Tibial artery (tissue), 4 donors: Measurements from ENCODE around the gene DHRS3.

Experiments
- DNase-seq, 2 donors: peaks; one replicate each; pipeline ENCODE4 v3.0.0-alpha.2; 2019
- H3K27ac ChIP-seq, 2 donors: fragments of 200-600 bp; sonication (generic) in 1 of 2; 1 replicate in 1 of 2; 2 replicates in 1 of 2; pipeline ENCODE4 v1.5.1; 2018 to 2019; ENCODE audit warnings: mild to moderate bottlenecking in 1 of 2
- H3K27me3 ChIP-seq, 2 donors: fragments of 200-600 bp; sonication (generic) in 1 of 2; one replicate each; pipeline versions ENCODE4 v1.5.1 to v1.6.0; 2016 to 2019
- H3K36me3 ChIP-seq, 3 donors: fragments of 200-600 bp; sonication (generic) in 2 of 3; one replicate each; pipeline ENCODE4 v1.5.1; 2016 to 2019; ENCODE audit warnings: mild to moderate bottlenecking in 2 of 3
- H3K4me1 ChIP-seq, 4 donors: fragments of 200-600 bp; sonication (generic) in 2 of 4; 1 replicate in 3 of 4; 2 replicates in 1 of 4; pipeline ENCODE4 v1.5.1; 2016 to 2019
- H3K4me3 ChIP-seq, 2 donors: fragments of 200-600 bp; sonication (generic) in 1 of 2; 1 replicate in 1 of 2; 2 replicates in 1 of 2; pipeline ENCODE4 v1.5.1; 2018 to 2019; ENCODE audit warnings: mild to moderate bottlenecking in 2 of 2
- H3K9me3 ChIP-seq, 3 donors: fragments of 200-600 bp; sonication (generic) in 1 of 3; one replicate each; pipeline ENCODE4 v1.5.1; 2016 to 2019
- CTCF ChIP-seq, 2 experiments: fragments of 200-600 bp in 1 of 2; fragments of 450-650 bp in 1 of 2; IDR thresholded peaks; one replicate each; pipeline ENCODE4 v1.5.1; 2017 to 2019; ENCODE audit warnings: antibody characterized with exemption in 2 of 2, mild to moderate bottlenecking in 1 of 2, moderate library complexity in 1 of 2
- intact Hi-C: fragments of 100-400 bp; cut with DNase I; formaldehyde crosslinking; loops from one replicate; pipeline ENCODE4 v1.15.0; 2023; ENCODE audit warnings: low total_unique reads

The DHRS3 gene

DNA sequence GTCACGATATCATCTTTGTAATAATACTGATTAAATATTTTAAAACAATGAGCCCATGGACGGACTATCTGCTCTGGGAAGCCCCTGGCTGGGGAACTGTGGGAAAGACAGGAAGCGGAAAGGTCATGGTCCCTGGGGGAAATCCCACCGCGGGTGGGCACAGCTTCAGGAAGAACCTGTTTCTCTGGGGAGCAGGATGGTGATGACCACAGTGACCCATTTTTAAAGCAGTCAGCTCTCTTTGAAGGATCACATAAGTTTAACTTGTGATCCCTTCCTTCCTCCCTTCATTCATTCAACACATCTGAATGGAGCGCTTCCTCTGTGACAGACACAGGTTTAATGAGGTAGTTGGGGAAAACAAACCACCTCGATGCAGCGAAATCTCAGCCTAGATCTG lies 73.0 kb downstream of the DHRS3 start:
- H3K9me3 ChIP-seq: no peaks in the 10 kb centered on the region
- peaks cover 0 to 68% (median 44%) of the 10 kb centered on the region in 4 donors for H3K4me1 ChIP-seq
- no peaks in the 10 kb centered on the region for H3K27me3 ChIP-seq
- DNase-seq: peak; percentile 14 to 43
- H3K36me3 ChIP-seq: no peaks in the 10 kb centered on the region
- H3K27ac ChIP-seq: no peak overlapping the region
- no peak for TF ChIP-seq CTCF (IDR thresholded peaks at IDR 0.05)
- no peak overlapping the region for H3K4me3 ChIP-seq
- intact Hi-C loops: loop anchor here (5.0 kb wide), 1 partner anchor 72 kb away; the partner anchor contains the start of gene DHRS3

GRCh38 chr1:12544357-12544756 lies 73.7 kb downstream of the DHRS3 start:
- no peak overlapping the region for H3K27ac ChIP-seq
- peaks cover 0 to 68% (median 46%) of the 10 kb centered on the region in 4 donors for H3K4me1 ChIP-seq
- H3K27me3 ChIP-seq: no peaks in the 10 kb centered on the region
- intact Hi-C loops: loop anchor here (5.0 kb wide), 1 partner anchor 73 kb away; the partner anchor contains the start of gene DHRS3
- H3K9me3 ChIP-seq: no peaks in the 10 kb centered on the region
- no peak for DNase-seq
- H3K4me3 ChIP-seq: no peak overlapping the region
- no peaks in the 10 kb centered on the region for H3K36me3 ChIP-seq
- TF ChIP-seq CTCF (IDR thresholded peaks at IDR 0.05): no peak

GRCh38 chr1:12543740-12544154 lies 74.3 kb downstream of the DHRS3 start:
- H3K27ac ChIP-seq: no peak overlapping the region
- H3K4me3 ChIP-seq: no peak overlapping the region
- no peaks in the 10 kb centered on the region for H3K27me3 ChIP-seq
- H3K9me3 ChIP-seq: no peaks in the 10 kb centered on the region
- no peak for DNase-seq
- no peaks in the 10 kb centered on the region for H3K36me3 ChIP-seq
- H3K4me1 ChIP-seq: peaks cover 0 to 66% (median 43%) of the 10 kb centered on the region in 4 donors
- intact Hi-C loops: loop anchor here (5.0 kb wide), 1 partner anchor 74 kb away; the partner anchor contains the start of gene DHRS3
- TF ChIP-seq CTCF (IDR thresholded peaks at IDR 0.05): no peak

GRCh38 chr1:12542616-12543592 lies 75.1 kb downstream of the DHRS3 start:
- Histone ChIP-seq H3K36me3 (no peaks in the 10 kb centered on the region), H3K4me1 (peaks cover 0 to 57% (median 40%) of the 10 kb centered on the region in 4 donors), H3K9me3 (no peaks in the 10 kb centered on the region), H3K4me3 (no peak overlapping the region), H3K27ac (peak overlapping the region; percentile 79 to 80), H3K27me3 (no peaks in the 10 kb centered on the region)
- intact Hi-C loops: loop anchor here (5.0 kb wide), 1 partner anchor 74 kb away; the partner anchor contains the start of gene DHRS3
- peak in 1 of 2 donors; percentile 64 for DNase-seq
- no peak for TF ChIP-seq CTCF (IDR thresholded peaks at IDR 0.05)

DNA sequence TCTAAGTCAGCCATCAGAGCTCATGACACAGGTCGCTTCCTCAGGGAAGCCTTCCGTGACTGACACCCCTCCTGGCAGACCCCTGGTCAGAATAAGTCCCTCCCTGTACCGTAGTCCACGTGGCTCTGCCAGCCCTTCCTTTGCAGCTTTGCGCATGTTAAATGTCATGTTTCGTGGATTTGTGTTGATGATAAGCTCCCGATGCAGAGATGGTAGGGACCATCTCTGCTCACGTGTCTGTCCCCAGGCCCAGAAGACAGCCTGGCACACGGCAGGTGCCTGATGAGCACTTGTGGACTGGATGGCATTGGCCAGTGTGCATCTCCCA lies 75.9 kb downstream of the DHRS3 start:
- TF ChIP-seq CTCF (IDR thresholded peaks at IDR 0.05): no peak
- Histone ChIP-seq H3K9me3 (no peaks in the 10 kb centered on the region), H3K4me1 (peaks cover 0 to 49% (median 34%) of the 10 kb centered on the region in 4 donors), H3K36me3 (no peaks in the 10 kb centered on the region), H3K27ac (peak overlapping the region; percentile 79 to 80), H3K4me3 (no peak overlapping the region), H3K27me3 (no peaks in the 10 kb centered on the region)
- no peak for DNase-seq
- intact Hi-C loops: loop anchor here (5.0 kb wide), 1 partner anchor 75 kb away; the partner anchor contains the start of gene DHRS3
